HG03439 (cell line): ENCODE data around the gene TRAPPC3.
"Not testable (repeated sequence)": the region's sequence is repeated elsewhere in the genome, so short reads cannot be mapped to it uniquely, and the experiment has no call there.

Source experiments
- ATAC-seq: cut with Tn5 transposase; IDR thresholded peaks from one replicate; pipeline ENCODE4 v1.9.1; 2021; ENCODE audit warnings: mild to moderate bottlenecking, moderate library complexity; ENCODE audit not compliant: unreplicated experiment

The TRAPPC3 gene

DNA sequence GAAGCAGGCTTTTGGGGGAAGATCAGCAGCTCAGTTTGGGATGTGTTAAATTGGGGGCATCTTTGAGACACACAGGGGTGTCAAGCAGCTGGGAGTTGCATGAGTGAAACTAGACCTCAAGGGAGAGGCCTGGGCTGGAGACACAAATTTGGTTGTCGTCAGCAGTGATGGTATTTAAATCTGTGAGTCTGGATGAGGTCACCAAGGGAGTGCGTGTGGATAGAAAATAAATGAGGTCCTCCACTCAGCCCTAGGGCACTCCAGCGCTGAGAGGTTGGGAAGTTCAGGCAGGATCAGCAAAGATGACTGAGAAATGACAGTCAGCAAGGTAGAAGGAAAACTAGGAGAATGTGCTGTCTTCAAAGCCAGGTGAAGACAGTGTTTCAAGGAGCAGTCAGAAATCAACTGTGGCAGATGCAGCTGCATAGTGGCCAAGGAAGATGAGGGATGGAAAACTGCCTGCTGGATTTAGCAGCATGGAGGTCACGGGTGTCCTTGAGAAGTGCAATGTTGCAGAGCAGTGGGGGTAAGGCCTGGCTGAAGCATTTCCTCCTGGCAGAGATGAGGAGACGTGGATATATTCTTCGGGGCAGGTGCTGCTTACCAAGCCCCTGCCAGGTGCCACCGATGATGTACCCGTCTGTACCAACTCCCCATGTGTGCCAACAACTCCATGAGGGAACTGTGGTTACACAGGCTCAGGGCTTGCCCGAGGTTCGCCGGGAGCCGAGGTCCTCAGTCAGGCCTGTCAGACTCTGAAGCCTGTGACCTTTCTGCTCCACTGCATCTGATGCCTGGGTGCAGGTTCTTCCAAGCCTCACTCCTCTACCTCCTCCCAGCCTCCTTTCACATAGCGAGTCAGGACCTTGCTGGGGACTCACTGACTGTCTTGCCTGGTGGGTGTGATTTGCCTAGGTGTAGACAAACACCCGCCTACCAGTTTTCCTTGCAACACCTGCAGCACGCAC, 17.9 kb upstream of the TRAPPC3 start:
- ATAC-seq: no peak

DNA sequence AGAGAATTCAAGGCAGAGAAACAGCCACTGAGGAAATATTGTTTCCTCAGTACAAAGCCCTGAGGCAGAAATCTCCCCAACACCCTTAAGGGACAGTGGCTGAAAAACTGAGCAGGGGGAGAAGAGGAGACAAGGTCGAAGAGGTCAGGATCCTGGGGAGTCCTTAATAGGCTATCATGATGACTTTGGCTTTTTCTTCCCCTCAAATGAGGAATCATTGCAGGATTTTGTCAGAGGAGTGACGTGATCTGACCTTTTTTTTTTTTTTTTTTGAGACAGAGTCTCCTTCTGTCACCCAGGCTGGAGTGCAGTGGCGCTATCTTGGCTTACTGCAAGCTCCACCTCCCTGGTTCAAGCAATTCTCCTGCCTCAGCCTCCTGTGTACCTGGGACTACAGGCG, 16.9 kb upstream of the TRAPPC3 start:
- no peak for ATAC-seq

DNA sequence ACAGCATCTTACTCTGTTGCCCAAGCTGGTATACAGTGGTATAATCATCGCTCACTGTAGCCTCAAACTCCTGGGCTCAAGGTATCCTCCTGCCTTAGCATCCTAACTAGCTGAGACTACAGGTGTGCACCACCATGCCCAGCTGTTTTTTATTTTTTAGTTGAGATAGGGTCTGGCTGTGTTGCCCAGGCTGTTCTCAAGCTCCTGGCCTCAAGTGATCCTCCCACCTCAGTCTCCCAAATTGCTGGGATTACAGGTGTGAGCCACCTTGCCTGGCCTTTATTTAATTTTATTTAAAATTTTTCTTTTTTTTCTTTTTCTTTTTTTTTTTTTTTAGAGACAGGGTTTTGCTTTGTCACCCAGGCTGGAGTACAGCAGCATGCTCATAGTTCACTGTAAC, 15.9 kb upstream of the TRAPPC3 start:
- ATAC-seq: no peak

DNA sequence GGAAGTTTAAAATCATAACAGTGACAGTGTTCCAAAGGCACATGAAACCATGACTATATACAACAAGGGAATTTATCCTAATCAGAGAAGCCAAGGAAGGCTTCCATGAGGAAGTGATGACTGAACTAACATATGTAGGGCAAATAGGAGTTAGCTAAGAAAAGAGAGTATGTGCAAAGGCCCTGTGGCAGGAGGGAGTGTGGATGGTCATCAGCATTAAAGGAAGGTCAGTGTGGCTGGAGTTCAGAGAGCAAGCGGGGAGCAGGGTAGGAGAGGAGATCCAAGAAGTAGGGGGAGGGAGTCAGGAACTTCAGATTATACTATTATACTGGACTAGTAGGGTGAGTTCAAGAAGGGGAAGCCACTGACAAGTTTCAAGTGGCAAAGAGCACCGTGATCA, 15.1 kb upstream of the TRAPPC3 start:
- no peak for ATAC-seq

DNA sequence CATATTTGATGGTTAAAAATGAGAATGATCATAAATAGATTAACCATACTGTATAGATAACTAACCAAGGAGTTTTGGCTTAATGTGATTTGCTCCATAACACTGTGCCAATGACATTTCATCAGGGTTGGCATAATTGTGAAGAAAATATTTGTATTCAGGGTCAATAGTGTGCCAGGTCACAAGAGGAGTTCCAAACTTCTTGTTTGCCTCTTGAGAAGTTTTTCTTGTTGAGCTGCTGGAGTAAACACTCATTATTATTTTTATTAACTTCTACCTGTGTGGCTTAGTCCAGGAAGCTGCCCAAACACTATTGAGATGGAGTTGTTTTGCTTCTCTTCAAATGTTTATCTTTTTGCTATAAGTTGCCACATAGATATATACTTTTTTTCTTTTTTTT, 14.1 kb upstream of the TRAPPC3 start:
- no peak for ATAC-seq

DNA sequence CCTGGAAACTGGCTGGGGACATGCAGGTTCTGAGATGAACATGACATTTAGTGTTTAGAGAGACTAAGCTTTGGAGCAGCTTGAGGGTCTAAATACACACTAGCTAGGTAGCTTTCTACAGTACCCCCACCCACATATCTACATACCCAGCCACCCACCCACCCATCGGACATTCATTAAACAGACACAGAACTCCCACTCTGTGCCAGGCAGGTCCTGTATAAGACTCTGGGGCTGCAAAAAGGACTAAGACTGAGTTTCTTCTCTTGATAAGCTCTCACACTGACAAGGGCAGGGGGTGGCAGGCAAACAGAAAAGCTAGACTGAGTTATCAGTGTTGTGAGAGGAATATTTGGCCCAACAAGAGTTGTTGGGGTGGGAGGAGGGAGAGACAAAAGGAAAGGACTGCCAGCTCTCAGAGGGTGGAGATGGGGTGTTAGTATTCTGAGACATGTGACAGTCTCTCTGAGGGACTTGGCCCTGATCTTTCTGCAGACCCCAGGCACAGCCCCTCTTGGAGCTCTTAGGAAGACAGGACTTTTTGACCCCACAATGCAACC, 13.5 kb upstream of the TRAPPC3 start:
- no peak for ATAC-seq

DNA sequence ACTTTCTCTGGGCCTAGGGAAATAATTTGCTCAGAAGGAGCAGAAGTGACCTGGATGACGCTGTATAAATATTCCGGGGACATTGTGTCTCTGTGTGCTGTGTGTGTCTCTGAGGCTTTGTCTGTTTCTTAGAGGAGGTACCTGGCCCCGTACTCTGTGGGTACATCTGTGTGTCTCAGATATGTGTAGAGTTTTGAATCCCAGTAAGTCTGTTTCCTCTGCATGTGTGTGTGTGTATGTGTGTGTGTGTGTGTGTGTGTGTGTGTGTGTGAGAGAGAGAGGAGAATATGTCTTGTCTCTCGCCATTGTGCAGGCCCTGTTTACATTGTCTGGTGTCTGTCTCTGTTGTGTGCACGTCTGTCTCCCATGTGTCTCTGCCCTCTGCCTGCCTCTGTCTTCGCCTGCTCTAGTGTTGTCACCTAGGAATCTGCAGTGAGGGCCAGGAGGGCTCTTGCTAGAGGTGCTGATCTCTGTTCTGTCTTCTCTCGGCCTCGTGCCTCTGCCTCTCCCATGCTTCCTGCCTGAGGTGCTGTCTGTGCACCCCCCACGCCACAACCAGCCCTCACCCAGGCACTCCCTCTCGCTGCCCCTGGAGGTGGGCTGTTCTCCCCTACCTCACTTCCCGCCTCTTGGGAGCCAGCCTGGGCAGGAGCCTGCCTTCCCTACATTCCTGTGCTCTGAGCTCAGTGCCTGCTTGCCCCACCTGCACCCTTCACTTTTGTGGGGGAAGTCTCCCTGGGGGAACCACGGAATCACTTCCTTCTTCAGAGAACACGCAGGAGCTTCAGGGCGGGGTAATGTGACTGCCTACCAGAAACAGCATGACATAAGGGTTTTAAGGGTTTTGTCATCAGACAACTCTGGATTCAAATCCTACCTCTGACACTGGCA, 12.6 kb upstream of the TRAPPC3 start:
- ATAC-seq: no peak

DNA sequence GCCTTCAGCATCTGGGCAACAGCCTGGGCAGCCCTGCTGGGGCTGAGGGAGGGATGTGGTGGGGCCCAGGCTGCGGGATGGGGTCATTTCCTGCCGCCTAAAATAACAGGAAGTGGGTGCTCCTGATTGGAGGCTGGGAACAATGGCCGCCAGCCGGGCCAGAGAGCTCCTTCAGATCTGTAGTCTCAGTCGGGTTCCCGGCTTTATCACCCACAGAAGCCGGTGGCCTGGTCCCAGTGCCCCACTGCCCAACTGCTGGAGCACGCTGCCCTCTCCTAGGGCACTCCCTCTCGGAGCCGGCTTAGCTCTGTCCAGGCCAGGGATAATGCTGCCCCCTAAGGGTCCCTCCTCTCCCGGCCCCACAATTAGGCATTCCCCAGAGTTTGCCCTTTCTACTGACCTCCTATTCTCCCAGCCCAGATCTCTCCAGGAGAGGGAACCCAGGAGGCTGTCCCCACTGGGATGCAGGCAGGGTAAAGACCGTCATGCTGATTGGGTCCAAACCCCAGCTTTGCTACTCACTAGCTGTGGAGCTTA, 11.7 kb upstream of the TRAPPC3 start:
- ATAC-seq: no peak

DNA sequence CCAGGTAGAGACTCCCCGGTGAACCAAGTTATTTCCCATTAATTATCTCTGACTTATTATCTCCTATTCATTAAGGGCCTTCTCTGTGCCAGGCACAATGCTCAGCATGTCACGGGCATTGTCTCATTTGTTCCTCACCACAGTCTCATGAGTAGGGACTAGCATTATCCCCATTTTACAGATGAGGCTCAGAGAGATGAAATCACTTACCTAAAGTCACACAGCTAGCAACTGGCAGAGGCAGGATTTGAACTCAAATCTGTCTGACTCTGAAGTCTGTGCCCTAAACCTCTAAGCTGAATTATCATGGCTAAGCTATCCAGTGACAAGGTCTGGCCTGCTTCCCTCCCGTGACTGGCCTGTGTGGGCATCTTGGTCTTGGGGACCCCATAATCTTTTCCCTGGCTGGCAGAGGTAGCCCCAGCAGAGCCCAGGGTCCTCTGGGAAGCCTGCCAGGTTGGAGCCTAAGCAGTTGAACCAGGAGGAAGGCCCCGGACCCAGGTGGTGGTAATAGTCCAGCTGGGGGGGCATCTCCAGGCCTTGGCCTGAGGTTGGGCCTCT, 11.2 kb upstream of the TRAPPC3 start:
- ATAC-seq: no peak

DNA sequence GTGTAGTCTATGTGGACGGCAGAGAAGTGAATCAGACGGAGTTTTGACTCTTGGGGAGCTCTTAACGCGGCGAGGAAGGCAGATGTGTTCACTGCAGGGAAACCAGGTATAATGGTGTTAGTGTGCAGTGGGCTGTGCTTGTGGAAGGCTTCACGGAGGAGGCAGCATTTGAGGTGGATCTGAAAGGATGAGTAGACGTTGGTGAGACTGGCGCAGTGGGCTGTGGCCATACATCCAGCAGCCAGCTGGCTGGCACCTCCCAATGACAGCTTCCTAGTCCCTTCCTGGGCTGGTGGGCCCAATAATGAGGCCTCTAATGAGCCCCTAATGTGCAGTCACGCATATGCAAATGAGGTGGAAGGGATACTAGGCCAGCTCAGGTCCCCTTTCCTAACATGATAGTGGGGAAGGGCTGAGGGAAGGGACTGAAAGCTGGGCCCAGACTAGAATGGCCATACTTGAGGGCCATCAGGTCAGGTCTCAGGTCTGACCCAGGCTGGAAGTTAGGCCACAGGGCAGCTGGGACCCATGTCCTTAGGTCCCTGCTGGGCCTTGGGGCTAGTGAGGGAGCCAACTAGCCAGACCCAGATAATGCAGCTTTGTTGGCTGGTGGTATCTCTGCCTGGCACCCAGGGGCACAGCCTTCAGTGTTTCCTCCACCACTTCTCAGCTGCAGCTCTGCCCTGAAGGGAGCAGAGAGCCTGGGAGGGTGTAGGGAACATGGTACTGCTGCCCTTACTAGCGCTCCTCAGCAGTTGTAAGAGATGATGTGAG, 10.5 kb upstream of the TRAPPC3 start:
- ATAC-seq: no peak

DNA sequence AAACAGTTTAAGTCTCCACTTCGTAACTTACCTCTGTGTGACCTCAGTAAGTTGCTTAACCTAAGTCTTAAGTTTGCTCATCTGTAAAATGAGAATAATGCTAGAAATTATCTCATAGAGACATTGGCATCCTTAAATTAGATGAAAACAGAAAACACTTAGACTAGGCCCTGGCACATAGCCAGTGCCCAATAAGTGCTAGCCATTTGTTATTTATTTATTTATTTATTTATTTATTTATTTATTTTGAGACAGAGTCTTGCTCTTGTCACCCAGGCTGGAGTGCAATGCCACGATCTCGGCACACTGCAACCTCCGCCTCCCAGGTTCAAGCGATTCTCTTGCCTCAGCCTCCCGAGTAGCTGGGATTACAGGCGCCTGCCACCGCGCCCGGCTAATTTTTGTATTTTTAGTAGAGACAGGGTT, 9.6 kb upstream of the TRAPPC3 start:
- not testable (repeated sequence) for ATAC-seq

DNA sequence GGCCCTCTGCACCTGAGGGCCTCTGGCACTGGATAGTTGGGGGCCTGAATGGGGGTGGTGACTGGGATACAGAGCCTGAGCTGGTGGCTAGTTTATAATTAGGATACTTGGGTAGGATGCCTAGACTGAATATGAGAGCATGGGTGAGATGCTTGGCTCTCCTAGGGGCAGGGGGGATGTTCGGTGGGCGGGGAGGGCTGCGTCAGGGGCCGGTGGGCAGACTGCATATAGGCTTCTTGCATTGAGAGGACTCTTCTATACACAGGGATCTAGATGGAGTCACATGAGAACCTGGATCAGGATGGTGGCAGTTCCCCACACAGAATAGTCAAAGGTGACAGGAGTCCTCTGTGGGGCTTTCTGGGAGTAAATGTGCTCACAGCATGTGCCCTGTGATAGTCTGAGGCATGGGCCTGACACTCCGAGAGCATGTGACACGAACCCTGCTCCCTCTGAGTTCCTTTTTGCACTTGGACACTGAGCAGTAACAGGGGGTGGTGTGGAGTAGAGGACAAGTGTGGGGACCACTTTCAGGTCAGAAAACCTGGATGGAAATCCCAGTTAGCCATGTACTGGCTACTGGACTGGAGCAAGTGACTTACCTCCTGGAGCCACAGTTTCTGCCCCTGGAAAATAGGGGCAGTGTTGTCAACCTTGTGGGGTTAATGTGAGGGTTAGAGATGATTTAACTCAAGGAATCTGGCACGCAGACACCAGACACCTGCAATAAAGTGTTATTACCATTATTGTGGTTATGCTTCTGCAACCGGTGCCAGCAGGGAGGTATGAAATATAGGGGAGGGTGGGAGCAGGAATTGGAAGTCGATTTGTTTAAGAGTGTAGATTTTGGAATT, 8.9 kb upstream of the TRAPPC3 start:
- ATAC-seq: no peak

DNA sequence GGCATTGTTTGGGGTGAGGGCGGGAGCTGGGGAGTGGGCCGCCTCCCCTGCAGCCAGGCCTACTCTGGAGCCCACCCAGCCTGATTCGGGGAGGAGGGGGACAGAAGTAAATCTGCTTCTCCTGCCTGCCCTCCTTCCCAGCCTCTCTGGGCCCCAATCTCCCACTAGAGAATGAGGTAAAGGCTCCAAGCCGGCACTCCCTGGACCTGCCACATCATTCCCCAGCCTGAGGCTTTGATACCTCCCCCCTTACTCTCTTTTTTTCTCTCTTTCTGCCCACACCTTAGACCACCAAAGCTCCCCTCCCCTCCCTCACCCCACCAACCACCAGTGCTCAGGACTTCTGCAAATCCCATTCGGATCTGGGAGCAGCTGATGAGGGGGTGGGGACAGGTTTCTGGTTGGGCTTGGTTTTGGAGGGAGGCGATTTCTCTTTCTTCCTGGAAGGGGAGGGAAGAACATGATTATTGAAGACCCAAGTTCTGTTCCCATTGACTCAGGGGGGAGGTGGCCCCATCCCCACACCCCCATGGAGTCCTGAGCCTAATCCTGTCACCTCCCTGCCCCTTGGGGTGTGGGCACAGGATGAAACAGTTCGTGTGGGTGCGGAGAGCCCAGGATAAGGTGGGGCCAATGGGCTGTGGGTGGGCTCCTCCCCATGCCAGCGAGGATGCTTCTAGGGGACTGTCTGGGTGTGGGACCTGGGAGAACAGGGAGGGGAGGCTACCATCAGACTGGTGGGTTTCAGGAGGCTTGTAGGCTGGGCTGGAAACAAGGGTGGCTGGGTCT, 8.0 kb upstream of the TRAPPC3 start:
- no peak for ATAC-seq

DNA sequence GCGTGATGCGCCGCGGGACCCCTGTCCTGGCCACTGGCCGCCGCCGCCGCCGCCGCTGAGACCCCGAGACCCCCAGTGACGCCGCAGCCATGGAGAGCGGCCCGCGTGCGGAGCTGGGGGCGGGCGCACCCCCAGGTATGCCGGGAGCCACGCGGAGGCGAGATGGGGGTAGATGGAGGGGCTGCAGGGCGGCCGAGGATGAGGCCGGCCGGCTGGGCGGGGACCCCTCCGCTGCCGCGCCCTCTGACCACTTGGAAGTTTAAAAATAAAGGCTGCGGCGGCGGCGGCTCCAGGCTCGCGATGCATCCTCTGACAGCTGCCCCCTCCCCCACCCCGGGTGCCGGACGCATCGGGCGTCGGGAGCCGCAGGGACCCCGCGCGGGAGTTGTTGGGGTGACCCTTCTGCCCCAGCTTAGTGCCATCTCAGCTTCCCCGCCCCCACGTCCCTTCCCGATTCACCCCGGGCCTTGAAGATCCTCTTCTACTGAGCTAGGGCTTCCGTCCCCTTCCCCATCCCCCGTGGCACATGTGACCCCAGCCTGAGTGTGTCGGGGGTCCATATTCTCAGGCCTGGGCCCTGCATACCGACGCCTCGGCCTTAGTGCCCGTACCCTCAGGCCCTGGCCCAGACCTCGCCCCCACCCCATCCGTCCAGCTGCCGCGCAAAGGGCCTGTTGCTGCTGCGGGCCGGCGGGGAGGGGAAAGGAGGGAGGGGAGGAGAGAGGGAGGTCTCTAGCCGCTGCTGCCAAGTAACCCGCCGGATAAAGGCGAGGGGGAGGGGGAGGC, 7.2 kb upstream of the TRAPPC3 start:
- peak; percentile 10 for ATAC-seq

DNA sequence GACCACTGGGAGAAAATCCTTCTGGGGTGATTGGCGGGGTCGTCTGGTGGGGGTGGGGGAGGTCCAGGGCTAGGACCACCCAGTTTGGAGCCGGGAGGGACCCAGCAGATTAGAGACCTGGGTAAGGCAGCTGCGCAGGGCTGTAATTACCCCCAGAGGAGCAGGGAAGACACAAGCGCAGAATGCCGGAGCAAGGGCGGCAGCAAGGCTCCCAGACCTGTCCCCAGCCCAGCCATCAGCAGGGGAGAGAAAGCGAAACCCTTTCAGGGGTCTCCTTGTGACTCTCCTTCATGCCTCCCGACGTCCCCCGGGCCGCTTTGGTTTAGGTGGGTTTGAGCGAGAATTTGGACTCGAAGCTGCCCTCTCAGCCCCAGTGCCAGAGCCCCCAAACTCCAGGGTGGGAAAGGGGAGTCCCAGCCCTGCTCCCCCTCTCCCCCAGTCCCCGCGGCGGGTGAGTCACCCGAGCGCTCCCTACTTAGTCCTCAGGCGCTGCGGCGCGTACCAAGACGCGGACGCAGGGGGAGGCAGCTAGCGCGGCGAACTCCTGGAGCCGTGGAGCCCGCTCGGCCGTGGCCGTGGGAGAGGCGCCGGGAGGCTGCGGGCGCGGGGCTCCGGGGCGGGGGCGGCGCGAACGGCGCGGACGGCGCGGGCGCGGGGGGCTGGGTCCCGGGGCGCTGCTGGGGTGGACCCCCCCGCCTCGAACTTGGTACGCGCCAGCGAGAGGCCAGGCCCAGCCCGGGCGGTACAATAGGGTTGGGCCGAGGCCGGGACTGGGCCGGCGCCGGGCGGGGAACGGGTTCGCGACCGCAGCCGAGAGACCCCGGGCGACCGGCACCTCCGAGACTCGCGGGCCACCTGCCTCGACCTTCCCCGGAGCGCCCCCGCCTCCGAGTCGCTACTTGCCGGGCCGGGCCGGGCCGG, 6.4 kb upstream of the TRAPPC3 start, which contains the start of gene MAP7D1:
TSS of gene MAP7D1 (plus strand) at position 753 of the 921 bp plus-strand sequence. CDS start 258 bp downstream, outside the sequence.
- peak; percentile 64 for ATAC-seq

DNA sequence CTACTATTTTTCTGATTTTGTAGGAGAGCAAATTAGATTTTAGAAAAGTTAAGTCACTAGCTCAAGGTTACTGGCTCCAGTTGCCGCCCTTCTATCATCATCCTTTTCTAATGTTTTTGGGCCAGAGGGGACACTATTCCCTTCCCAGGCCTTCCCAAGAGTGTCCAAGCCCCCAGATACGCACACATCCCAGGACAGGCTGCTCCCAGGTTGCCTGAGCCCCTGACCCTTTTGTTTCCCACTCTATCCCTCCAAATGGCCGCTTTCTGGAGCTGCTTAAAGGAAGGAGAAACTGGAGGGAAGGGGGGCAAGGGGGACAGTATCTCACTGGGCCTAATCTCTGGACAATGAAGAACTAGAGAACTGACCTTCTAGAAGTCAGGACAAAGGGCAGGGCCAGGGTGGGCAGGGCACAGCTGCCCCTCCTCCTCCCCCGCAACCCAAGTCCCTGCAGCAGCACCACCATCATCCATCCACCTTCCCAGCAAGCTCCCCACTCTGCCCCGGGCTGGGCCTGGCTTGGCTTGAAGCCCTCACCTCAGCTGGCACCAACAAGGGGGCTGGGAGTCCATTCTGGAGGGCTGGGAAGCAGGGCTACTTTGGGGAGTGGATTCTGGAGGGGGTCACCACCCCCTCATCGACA, 5.6 kb upstream of the TRAPPC3 start:
- no peak for ATAC-seq
